Right renal pelvis (tissue), 4 donors: ENCODE data around the gene DPP3. TPM values are rescaled to one million over a fixed set of nuclear protein-coding genes. Genes with fewer than 3 reads are reported as not detected.

Source experiments
- DNase-seq, 4 donors: peaks; one replicate each; pipeline ENCODE4 v3.0.0-alpha.2; 2013; ENCODE audit warnings: low read depth in 4 of 4, low spot score in 3 of 4, missing footprints in 1 of 4
- polyA plus RNA-seq, 4 donors: library from polyadenylated mRNA; unstranded; fragments of 120-200 nt; gene quantifications; one replicate each; pipeline ENCODE4 v1.2.1, GENCODE V29; 2013; ENCODE audit not compliant: insufficient read length in 4 of 4

Gene DPP3
- polyA plus RNA-seq, 4 donors = 19.7 to 26.0 (median 22.5) TPM

GRCh38 chr11:66464916-66465315 is 15.3 kb upstream of the DPP3 start:
- DNase-seq = no peak

GRCh38 chr11:66465373-66466224 is 14.6 kb upstream of the DPP3 start:
- DNase-seq = no peak

GRCh38 chr11:66466225-66467033 is 13.8 kb upstream of the DPP3 start, which contains the start of gene PELI3:
TSS of gene PELI3 (plus strand) at chr11:66466905. CDS start at chr11:66468129, 1,224 bp downstream.
- peak; percentile 83 to 90 (median 86) for DNase-seq

- no peak for DNase-seq
These were observed 13.1 kb upstream of the DPP3 start for GRCh38 chr11:66467034-66467659.

GRCh38 chr11:66467756-66468155 is 12.5 kb upstream of the DPP3 start:
- DNase-seq = no peak

GRCh38 chr11:66468691-66469090 is 11.5 kb upstream of the DPP3 start:
- DNase-seq = no peak

GRCh38 chr11:66469441-66469840 is 10.8 kb upstream of the DPP3 start:
- DNase-seq = no peak

GRCh38 chr11:66470015-66470414 is 10.2 kb upstream of the DPP3 start:
- DNase-seq = no peak

- no peak for DNase-seq
These were observed 9.1 kb upstream of the DPP3 start for GRCh38 chr11:66471142-66471541.

- no peak for DNase-seq
These were observed 8.2 kb upstream of the DPP3 start for GRCh38 chr11:66472054-66472453.

GRCh38 chr11:66473167-66473566 is 7.1 kb upstream of the DPP3 start:
- DNase-seq = no peak

GRCh38 chr11:66473608-66474515 is 6.4 kb upstream of the DPP3 start:
- DNase-seq = no peak

- no peak for DNase-seq
These were observed 4.7 kb upstream of the DPP3 start for GRCh38 chr11:66475349-66476172.

- DNase-seq = no peak
These were observed 3.9 kb upstream of the DPP3 start for GRCh38 chr11:66476173-66476840.

- DNase-seq = no peak
These were observed 3.4 kb upstream of the DPP3 start for GRCh38 chr11:66476841-66477251.

GRCh38 chr11:66477263-66478201 is 2.7 kb upstream of the DPP3 start:
- no peak for DNase-seq

GRCh38 chr11:66478729-66479393 is 1.4 kb upstream of the DPP3 start:
- DNase-seq = no peak
